WERI-Rb-1 (cell line): Measurements from ENCODE around the gene SLC16A13.
"Not testable (repeated sequence)": the region's sequence is repeated elsewhere in the genome, so short reads cannot be mapped to it uniquely, and the experiment has no call there.

Experiments used
- DNase-seq: peaks from one replicate; pipeline ENCODE4 v3.0.0-alpha.2; 2020
- H3K27ac ChIP-seq: fragments of 250-450 bp; sonication (Bioruptor Pico); 2 replicates; pipeline ENCODE4 v1.5.1; 2020; ENCODE audit warnings: mild to moderate bottlenecking, moderate library complexity
- H3K27me3 ChIP-seq: fragments of 250-450 bp; sonication (Bioruptor Pico); 2 replicates; pipeline ENCODE4 v1.5.1; 2021; ENCODE audit warnings: mild to moderate bottlenecking, low read depth, moderate library complexity; ENCODE audit not compliant: insufficient read depth, severe bottlenecking
- H3K36me3 ChIP-seq: fragments of 250-450 bp; sonication (Bioruptor Pico); 2 replicates; pipeline ENCODE4 v1.5.1; 2020; ENCODE audit warnings: mild to moderate bottlenecking, moderate library complexity
- H3K4me3 ChIP-seq: 2 replicates; pipeline ENCODE4 v1.5.1; 2011; ENCODE audit warnings: low read depth, mild to moderate bottlenecking, control low read depth, low read length
- H3K9me3 ChIP-seq: fragments of 250-450 bp; sonication (Bioruptor Pico); 2 replicates; pipeline ENCODE4 v1.5.1; 2021; ENCODE audit warnings: mild to moderate bottlenecking, moderate library complexity; ENCODE audit not compliant: severe bottlenecking
- CTCF ChIP-seq: IDR thresholded peaks from 2 replicates; pipeline ENCODE4 v1.5.1; 2011; ENCODE audit warnings: low read depth, mild to moderate bottlenecking, control low read depth, inconsistent platforms, low read length

The SLC16A13 gene

GRCh38 chr17:7035591-7036368 lies at the start of gene SLC16A13:
SLC16A13 (plus strand) TSS chr17:7036015; CDS start chr17:7036383, 368 bp downstream.
- Histone ChIP-seq H3K9me3 (no peaks in the 10 kb centered on the region), H3K27me3 (no peaks in the 10 kb centered on the region), H3K4me3 (peak within 1 kb of the TSS; percentile 88), H3K36me3 (no peaks in the 10 kb centered on the region), H3K27ac (peak within 1 kb of the TSS; percentile 74)
- TF ChIP-seq CTCF = no peak
- DNase-seq = peak; percentile 97

- no peak for DNase-seq
- H3K9me3 ChIP-seq = no peaks in the 10 kb centered on the region
- no peaks in the 10 kb centered on the region for H3K36me3 ChIP-seq
- H3K27me3 ChIP-seq = no peaks in the 10 kb centered on the region
- no peak overlapping the region for H3K4me3 ChIP-seq
- no peak overlapping the region for H3K27ac ChIP-seq
- TF ChIP-seq CTCF = no peak
Measured at GRCh38 chr17:6986676-6987075, 49.1 kb upstream of the SLC16A13 start.

GRCh38 chr17:6989779-6990178 lies 46.0 kb upstream of the SLC16A13 start:
- Histone ChIP-seq H3K36me3 (no peaks in the 10 kb centered on the region), H3K27ac (no peak overlapping the region), H3K9me3 (no peaks in the 10 kb centered on the region), H3K4me3 (no peak overlapping the region), H3K27me3 (no peaks in the 10 kb centered on the region)
- no peak for TF ChIP-seq CTCF
- no peak for DNase-seq

GRCh38 chr17:6993613-6994056 lies 42.2 kb upstream of the SLC16A13 start:
- not testable (repeated sequence) for DNase-seq, H3K27ac ChIP-seq, H3K36me3 ChIP-seq, H3K9me3 ChIP-seq, H3K4me3 ChIP-seq, H3K27me3 ChIP-seq

- no peak overlapping the region for H3K27ac ChIP-seq
- H3K36me3 ChIP-seq = peaks cover under 1% of the 10 kb centered on the region; the same call in 1 of the 2 replicates
- no peak for DNase-seq
- H3K4me3 ChIP-seq = no peak overlapping the region
- no peak for TF ChIP-seq CTCF
- H3K9me3 ChIP-seq = no peaks in the 10 kb centered on the region
- no peaks in the 10 kb centered on the region for H3K27me3 ChIP-seq
Measured at GRCh38 chr17:6994118-6994598, 41.7 kb upstream of the SLC16A13 start.

- H3K27me3 ChIP-seq = no peaks in the 10 kb centered on the region
- H3K27ac ChIP-seq = no peak overlapping the region
- no peak overlapping the region for H3K4me3 ChIP-seq
- H3K9me3 ChIP-seq = no peaks in the 10 kb centered on the region
- TF ChIP-seq CTCF = no peak
- DNase-seq = no peak
- peaks cover 2% of the 10 kb centered on the region; the same call in 1 of the 2 replicates for H3K36me3 ChIP-seq
Measured at GRCh38 chr17:6994666-6995256, 41.1 kb upstream of the SLC16A13 start.
